Measurements from ENCODE around the gene SIRPD. TPM values are rescaled to one million over a fixed set of nuclear protein-coding genes. Genes with fewer than 3 reads are reported as not detected.

SIRPD gene
- total and polyA plus RNA-seq, 2 of the 8 experiments (the other 6 are each of a cell fraction or from before 2014, with no cell fraction given) = not detected

DNA sequence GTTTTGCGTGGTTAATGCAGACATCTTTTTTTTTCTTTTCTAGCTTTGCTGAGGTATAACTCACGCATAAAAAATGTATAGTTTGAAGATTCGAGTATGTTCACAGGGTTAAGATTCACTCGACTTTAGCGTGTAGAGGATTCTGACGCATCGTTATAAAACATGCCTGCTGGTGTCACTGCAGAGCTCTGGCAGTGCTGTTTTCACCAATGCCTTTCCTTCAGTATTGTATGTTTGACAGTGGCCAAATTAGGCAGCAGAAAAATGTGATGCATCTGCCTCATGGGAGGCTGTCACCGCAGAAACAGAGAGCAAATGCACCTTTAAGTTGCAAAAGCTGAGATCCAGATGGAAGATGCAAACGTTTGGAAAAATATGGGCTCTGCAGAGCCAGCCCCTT lies 48.3 kb downstream of the SIRPD start:
- Histone ChIP-seq H3K4me2 (ENCODE audit: insufficient read depth in 1 of 2, low read depth in 2 of 2, low read length in 2 of 2) (no peak overlapping the region), H3K18ac (ENCODE audit: extremely low read depth, low read length) (no peak overlapping the region), H2BK5ac (ENCODE audit: low read depth, low read length) (no peak overlapping the region), H3K23ac (ENCODE audit: insufficient read length) (no peak overlapping the region), H2BK20ac (ENCODE audit: low read length) (no peak overlapping the region), H2BK15ac (ENCODE audit: low read length) (no peak overlapping the region), H3K79me1 (ENCODE audit: low read depth, low read length) (no peaks in the 10 kb centered on the region), H4K5ac (ENCODE audit: insufficient read length, low read depth, low read length) (no peak overlapping the region), H3K4ac (replicated peaks; ENCODE audit: insufficient read length, low read depth, low read length) (no peak overlapping the region), H3K36me3 (ENCODE audit: control insufficient read depth in 2 of 4, insufficient read depth in 4 of 4, low read length in 3 of 4) (no peaks in the 10 kb centered on the region), H3K9ac (replicated peaks in 1 of 4; ENCODE audit: extremely low read depth in 1 of 4, low read depth in 3 of 4, low read length in 3 of 4) (no peak overlapping the region), H2AK5ac (ENCODE audit: low read depth, low read length) (no peak overlapping the region), H3K27me3 (replicated peaks in 1 of 4; ENCODE audit: control insufficient read depth in 3 of 4, extremely low read depth in 1 of 4, insufficient read depth in 3 of 4, low read length in 3 of 4) (peaks cover 0 to 2% (median 0%) of the 10 kb centered on the region in 4 experiments; a peak in 3 of 7 replicates), H3K79me2 (ENCODE audit: control insufficient read depth in 1 of 2, insufficient read depth in 2 of 2, low read length in 2 of 2) (no peaks in the 10 kb centered on the region), H4K91ac (replicated peaks; ENCODE audit: insufficient read length, low read length) (no peak overlapping the region), H3K23me2 (ENCODE audit: low read depth, low read length) (no peaks in the 10 kb centered on the region; the same call in 1 of the 2 replicates), H2BK120ac (replicated peaks; ENCODE audit: low read depth, low read length) (no peak overlapping the region), H3K56ac (replicated peaks; ENCODE audit: insufficient read length, low read depth, low read length) (no peak overlapping the region), H4K8ac (ENCODE audit: extremely low read depth, insufficient read depth, low read length) (no peak overlapping the region), H3K27ac (ENCODE audit: low read depth, low read length) (no peak overlapping the region), H2AFZ (ENCODE audit: low read length) (peak overlapping the region; percentile 8; the same call in 1 of the 2 replicates), H3K9me3 (ENCODE audit: insufficient read depth in 2 of 2, low read depth in 1 of 2, low read length in 1 of 2) (no peaks in the 10 kb centered on the region), H3K14ac (ENCODE audit: insufficient read length) (no peak overlapping the region), H2BK12ac (ENCODE audit: low read depth, low read length) (no peak overlapping the region), H3K4me3 (ENCODE audit: extremely low read depth in 1 of 4, insufficient read depth in 2 of 4, low read depth in 3 of 4, low read length in 4 of 4) (no peak overlapping the region), H4K20me1 (replicated peaks in 1 of 2; ENCODE audit: control insufficient read depth in 1 of 2, insufficient read depth in 2 of 2, low read length in 2 of 2) (no peaks in the 10 kb centered on the region), H3K4me1 (replicated peaks in 1 of 4; ENCODE audit: control insufficient read depth in 3 of 4, insufficient read depth in 4 of 4, low read length in 3 of 4) (peaks cover 0 to 3% (median 0%) of the 10 kb centered on the region in 4 experiments; a peak in 1 of 7 replicates)
- ChIA-PET POLR2A (ENCODE audit: partially characterized antibody) (interaction anchor here (0.7 to 1.7 kb wide), 2 partner anchors 44 to 140 kb away, joined by 3 read pairs; no protein-coding TSS in a partner anchor), CTCF (ENCODE audit: partially characterized antibody) (interaction anchor here (0.7 to 4.3 kb wide), 20 partner anchors 9 to 323 kb away, joined by 3 to 29 read pairs (median 4); partner anchors contain the start of gene SIRPD)
- TF ChIP-seq, protein P1, sequence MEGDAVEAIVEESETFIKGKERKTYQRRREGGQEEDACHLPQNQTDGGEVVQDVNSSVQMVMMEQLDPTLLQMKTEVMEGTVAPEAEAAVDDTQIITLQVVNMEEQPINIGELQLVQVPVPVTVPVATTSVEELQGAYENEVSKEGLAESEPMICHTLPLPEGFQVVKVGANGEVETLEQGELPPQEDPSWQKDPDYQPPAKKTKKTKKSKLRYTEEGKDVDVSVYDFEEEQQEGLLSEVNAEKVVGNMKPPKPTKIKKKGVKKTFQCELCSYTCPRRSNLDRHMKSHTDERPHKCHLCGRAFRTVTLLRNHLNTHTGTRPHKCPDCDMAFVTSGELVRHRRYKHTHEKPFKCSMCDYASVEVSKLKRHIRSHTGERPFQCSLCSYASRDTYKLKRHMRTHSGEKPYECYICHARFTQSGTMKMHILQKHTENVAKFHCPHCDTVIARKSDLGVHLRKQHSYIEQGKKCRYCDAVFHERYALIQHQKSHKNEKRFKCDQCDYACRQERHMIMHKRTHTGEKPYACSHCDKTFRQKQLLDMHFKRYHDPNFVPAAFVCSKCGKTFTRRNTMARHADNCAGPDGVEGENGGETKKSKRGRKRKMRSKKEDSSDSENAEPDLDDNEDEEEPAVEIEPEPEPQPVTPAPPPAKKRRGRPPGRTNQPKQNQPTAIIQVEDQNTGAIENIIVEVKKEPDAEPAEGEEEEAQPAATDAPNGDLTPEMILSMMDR (IDR thresholded peaks at IDR 0.05; ENCODE audit: control extremely low read depth in 1 of 3, insufficient read depth in 1 of 3, low read depth in 1 of 3, low read length in 3 of 3) = peak; percentile 2 to 52 (median 39); a peak in 3 of 4 replicates
- TF ChIP-seq RAD21 (IDR thresholded peaks at IDR 0.05 in 1 of 2, conservative IDR thresholded peaks at IDR 0.05 in 1 of 2; ENCODE audit: low read depth in 2 of 2, low read length in 2 of 2) (peak; percentile 57 to 58), BACH1 (IDR thresholded peaks at IDR 0.05; ENCODE audit: low read length) (no peak)
- no peak for DNase-seq (ENCODE audit: low read depth in 1 of 2, low spot score in 2 of 2)
- FAIRE-seq = peak; percentile 90
- WGBS, 2 experiments (ENCODE audit: extremely low coverage in 1 of 2, insufficient coverage in 1 of 2, insufficient read length in 1 of 2, insufficient replicate concordance in 2 of 2, low coverage in 1 of 2, low lambda C conversion rate in 2 of 2, missing lambda C conversion rate in 1 of 2) = 78% methylated on average over 9 of the region's 9 CpGs; no CpG with 5 or more reads in 1 of the 2 experiments

Data from H1 (cell line).